ENCODE results near the gene EYA4.
"Not testable (repeated sequence)": the region's sequence is repeated elsewhere in the genome, so short reads cannot be mapped to it uniquely, and the experiment has no call there.

EYA4 gene

DNA sequence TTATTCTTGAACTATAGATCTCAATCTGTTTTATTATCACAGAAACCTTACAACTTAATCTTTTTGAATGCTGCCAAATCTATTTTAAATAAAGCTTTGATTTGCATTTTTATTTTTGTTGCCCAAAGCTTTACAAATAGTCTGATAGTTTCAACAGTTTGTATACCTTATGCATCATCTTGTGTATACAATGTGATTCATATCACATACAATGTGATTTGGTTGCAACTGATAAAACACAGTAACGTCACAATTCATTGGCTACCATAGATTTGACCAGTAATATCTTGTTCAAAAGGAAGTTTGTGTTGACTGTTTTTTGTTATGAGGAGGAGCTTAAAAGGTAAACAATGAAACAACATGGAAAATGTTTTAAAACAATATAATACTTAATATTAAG, 110.9 kb downstream of the EYA4 start:
- DNase-seq (ENCODE audit: low read depth): no peak

DNA sequence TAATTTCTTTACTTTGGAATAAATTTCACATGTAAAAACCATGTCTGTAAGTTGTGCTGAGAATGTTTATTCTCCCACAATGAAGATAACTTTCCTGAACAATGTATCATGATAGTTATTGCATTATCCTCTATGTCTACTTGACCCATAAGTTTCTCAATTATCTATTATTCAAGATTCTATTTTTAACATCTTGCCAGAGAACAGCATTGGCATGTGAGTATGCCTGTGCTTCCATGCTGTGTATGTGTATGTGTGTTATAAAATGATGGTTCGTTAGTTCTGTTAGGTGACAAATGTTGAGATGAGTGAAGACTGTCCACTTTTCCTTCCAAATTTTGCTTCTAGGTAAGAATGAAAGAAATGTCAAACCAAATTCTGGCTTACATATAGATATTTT, 111.9 kb downstream of the EYA4 start:
- DNase-seq (ENCODE audit: low read depth): no peak

DNA sequence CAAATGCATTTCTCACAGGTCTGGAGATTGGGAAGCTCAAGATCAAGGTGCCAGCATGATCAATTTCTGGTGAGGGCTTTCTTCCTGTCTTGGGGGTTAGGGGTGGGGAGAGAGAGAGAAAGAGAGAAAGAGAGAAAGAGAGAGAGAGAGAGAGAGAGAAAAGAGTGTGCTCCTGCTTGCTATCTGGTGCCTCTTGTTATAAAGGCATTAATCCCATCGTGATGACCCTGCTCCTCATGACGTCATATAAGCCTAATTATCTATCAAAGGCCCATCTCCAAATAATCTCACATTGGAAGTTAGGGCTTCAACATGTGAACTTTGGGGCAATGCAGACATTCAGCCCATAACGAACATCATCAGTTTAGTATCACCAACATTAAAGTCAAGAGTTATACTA, 114.8 kb downstream of the EYA4 start:
- DNase-seq (ENCODE audit: low read depth): no peak

DNA sequence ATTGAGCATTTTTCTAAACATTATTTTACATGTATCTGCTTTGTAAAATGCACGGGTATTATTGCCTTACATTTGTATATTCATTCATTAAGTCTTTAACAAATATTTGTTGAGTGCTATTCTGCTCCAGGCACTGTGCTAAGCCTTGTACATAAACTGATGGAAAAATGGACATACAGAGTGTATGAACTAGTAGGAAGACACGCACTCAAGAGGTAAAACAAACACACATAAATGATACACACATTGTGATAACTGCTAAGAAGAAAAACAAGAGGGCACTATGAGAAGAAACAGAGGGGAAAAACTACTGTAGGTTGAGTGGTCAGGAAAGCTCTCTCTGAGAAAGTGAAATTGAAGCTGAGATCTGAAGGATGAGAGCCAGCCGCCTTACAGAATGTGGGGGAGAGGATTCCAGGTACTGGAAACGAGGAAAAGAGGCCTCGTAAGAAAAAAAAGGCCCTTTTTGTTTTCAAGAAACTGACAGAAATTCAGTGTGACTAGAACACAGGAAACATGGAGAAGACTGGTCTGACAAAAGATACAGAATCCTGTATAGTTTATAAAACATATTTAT, 117.5 kb downstream of the EYA4 start:
- DNase-seq (ENCODE audit: low read depth): no peak

DNA sequence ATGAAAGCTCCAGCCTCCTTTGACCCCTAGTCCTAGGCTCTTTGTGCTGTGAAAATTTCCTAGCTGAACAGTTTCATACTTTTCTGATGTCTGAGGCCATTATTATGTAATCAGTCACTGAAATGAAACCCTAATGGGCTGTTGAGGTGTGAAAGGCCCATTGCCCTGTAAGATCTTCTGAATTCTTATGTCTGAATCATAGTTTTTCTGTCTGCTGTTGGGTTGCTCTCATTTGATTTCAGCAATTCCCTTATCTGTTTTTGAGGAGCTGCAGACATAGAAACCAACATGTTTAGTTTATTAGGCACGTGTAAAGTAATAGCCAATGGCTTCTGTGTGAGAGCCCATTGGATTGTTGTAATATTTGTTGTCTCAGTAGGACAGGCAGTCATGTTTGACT, 118.1 kb downstream of the EYA4 start:
- DNase-seq (ENCODE audit: low read depth): peak; percentile 31

DNA sequence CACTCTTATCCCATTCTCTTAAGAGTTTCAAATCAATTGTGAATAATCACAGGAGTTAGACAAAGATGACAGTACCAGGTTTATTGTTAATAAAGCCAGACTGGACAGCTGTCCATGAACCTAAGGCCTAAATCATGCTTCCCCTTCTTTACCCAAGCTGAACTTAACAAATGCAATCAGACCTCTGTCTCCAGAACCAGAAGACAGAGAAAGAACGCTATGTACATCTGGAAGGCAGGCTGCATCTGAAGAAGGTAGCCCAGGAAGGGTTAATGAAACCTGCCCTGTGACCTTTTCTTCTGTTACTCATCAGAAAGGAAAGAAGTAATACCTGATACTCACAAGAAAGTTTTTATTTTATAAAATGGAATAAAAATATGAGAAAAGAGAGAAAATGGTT, 118.6 kb downstream of the EYA4 start:
- no peak for DNase-seq (ENCODE audit: low read depth)

DNA sequence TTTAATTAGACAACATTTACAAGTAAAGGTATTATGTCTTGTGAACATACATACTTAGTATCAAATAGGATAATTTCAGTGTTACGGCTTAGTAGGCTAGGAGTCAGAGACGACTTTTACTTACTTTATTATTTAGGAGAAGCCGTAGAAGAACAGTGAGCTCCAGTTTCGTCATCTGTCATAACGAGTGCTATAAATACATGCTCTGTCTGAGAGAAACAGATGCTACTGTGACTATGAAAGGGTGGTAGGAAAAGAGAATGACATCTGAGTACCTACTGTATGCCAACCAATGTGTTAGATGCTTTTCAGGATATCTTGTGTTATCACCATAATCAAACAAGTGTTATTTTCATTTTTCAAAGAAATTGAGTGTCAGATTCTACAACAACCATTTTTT, 119.0 kb downstream of the EYA4 start:
- no peak for DNase-seq (ENCODE audit: low read depth)

DNA sequence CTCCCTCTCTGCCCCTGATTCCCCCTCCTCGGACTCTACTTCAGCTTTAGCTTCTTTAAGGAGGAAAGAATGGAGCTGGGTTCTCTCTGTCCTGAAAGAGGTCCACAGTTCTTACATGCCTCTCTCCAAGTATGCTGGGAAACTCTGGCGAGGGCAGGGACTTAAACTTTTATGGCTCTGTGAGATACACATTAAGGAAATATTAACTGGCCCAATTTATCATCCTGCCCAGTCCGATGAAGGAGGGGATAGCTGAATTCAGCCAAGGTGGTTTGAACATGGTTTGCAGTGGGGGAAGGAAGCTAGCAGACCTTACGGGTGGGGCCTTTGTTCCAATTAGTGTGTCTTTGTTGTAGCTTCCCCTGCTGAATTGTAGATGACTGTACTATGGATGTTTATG, 121.7 kb downstream of the EYA4 start:
- DNase-seq (ENCODE audit: low read depth): no peak

DNA sequence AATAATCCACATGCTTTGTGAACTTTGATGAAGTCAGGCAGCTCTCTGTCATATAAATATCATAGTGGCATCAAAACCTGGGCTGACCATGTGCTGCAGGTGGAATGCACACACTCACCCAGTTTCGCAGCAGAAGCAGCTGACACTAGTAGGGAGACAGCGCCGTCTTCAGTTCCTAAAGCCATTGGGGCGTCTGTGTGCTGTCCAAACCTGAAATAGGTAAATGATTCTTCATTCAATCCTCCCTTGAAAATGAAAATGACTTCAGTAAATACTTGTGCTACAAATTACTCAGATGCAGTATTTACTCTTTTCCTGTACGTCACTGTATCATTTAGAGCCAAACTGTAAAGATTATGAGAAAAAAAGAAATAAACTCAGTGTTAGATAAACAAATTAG, 127.5 kb downstream of the EYA4 start:
- DNase-seq (ENCODE audit: low read depth): no peak

DNA sequence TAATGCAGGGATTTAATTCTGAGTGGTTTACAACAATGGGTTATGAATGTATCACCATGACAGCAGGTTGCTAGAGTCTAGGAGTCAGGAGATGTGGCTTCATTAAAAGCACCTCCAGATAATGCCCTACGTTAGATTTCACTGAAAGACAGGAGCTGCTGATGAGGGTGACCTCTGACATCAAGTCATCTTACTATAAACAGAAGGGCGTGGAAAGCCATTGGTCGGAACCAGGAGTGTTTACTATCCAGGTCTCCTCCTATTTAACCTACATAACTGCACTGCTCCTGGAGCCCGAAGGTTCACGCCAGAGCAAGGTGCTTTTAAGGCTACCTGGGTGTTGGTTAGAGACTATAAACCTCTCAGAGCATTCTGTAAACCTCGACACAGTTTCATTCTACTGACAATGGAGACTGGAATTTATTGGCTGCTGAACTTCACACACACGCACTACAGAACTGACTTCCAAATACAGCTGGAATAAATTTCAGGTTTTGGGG, 128.7 kb downstream of the EYA4 start:
- no peak for DNase-seq (ENCODE audit: low read depth)

DNA sequence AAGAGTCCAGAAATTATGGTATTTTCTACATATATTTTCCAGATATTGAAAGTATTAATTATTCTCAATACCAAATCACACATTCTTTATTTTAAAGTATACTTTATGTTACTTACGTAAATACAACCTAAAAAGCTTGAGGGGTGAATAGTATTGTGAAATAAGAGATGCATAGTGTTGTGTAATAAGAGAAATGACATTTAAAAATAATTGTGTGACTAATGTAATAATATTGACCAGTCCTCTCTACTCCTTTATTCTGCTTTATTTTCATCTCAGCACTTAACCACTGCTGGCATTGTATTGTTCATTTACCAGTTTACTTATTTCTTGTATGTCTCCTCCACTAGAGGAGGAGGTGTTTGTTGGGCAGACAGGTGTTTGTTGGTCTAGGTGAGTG, 135.6 kb downstream of the EYA4 start:
- DNase-seq (ENCODE audit: low read depth): no peak

DNA sequence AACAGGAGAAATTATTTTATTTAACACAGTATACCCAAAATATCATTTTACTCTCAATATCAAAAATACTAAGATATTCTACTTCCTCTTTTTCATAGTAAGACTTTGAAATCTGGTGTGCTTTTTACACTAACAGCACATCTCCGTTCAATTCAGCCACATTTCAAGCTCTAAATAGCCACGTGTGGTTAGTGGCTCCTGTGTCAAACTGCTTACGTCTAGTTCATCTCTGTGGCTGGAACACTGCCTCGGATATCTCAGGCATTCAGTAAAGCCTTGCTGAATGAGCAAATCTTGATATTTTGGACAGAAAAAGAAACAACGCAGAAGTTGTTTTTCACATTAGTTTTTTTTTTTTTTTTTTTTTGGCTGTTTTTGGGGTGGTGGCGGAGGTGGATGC, 136.1 kb downstream of the EYA4 start:
- no peak for DNase-seq (ENCODE audit: low read depth)

DNA sequence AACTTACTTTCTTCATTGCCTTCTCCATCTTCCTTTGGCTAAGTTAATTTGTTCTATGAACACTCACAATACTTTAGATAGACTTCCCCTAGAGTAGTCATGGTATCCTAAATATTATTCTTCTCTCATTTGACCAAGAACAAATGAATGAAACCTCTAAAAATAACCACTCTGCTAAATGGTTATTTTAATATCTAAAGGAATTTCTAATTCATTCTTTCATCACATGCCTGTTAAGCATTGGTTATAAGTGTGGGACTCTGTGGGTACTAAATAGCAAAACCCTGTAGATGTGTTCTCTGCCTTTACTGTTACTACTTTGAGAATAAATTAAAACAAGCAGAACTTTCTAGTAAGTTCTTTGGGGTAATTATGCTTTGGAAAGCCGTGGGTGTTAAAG, 138.9 kb downstream of the EYA4 start:
- no peak for DNase-seq (ENCODE audit: low read depth)

DNA sequence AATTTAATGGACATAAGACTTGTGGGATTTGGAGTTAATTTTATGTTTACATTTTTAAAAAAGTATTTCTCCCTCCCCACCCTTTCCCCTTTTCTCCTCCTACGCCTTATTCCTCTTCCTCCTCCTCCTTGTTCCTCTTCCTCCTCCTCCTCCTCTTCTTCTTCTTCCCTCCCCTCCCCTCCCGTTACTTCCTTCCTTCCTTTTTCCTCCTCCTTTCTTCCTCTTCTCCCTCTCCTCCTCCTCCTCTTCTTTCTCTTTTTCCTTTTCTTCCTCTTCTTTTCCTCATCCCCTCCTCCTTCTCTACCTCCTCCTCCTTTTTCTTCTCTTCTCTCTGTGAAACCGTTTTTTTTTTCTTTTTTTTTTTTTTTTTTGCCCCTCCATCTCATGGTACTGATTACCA, 139.6 kb downstream of the EYA4 start:
- no peak for DNase-seq (ENCODE audit: low read depth)

DNA sequence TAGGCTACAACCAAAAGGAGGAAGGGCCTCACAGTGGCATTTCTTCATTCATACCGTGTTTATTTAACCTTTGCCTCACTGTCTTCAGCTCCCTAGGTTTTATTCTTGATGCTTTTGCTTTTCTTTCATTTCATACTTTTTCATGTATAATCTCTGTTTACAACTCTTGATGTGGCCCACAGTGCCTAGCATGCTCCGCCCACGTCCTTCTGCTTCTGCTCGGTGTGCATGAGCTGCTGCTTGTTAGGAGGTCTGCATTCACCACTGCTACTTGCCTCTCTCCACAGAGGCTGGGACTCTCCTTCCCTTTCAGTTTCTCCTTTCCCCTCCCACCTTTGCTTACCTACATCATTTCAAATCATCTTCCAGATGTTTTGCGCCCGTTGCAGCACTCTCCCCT, 147.6 kb downstream of the EYA4 start:
- DNase-seq (ENCODE audit: low read depth): no peak

DNA sequence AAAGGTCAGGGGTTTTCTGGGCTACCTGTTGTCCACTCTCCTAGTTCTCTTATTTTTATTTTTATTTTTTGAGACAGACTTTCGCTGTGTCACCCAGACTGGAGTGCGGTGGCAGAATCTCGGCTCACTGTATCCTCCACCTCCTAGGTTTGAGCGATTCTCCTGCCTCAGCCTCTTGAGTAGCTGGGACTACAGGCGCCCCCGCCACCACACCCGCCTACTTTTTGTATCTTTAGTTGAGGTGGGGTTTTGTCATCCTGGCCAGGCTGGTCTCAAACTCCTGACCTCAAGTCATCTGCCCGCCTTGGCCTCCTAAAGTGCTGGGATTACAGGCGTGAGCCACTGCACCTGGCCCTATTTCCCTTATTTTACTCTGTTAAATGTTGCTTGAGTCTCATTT, 149.0 kb downstream of the EYA4 start:
- DNase-seq (ENCODE audit: low read depth): no peak

DNA sequence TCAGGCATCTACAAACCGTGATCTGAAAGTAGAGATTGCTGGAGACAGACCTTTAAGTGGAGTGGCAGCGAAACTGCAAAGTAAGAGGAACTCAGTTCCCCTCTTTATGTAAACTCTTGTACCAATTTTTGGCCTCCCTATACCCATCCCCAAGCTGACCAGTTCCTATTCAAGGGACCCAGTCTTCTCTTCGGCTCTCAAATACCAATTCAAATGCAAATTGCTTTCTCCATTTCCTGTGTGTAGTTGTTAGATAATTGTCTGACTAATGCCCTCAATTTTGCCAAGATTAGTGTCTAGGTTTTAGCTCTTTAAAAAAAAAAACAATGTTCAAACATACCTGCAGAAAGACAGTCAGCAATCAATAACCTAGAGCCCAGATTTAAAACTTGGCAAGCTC, 150.9 kb downstream of the EYA4 start:
- DNase-seq (ENCODE audit: low read depth): no peak

DNA sequence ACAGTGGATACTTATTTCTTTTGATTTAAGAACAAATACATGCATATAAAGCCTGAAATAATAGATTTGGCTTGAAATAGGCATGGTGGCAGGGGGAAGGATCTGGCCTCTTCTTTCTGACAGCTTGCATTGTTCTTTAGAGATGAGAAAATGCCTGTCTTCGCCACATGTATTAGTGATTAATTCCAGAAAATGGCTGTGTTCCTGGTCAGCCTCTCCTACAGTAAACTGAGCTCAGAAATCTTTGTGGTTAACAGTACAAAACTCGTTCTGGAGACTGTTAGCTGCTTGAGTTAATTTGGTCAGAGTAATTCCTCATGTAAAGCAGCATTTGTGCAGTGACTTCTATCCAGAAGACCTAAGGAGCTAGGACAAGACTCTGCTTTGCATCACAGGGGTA, 151.5 kb downstream of the EYA4 start:
- DNase-seq (ENCODE audit: low read depth): no peak

DNA sequence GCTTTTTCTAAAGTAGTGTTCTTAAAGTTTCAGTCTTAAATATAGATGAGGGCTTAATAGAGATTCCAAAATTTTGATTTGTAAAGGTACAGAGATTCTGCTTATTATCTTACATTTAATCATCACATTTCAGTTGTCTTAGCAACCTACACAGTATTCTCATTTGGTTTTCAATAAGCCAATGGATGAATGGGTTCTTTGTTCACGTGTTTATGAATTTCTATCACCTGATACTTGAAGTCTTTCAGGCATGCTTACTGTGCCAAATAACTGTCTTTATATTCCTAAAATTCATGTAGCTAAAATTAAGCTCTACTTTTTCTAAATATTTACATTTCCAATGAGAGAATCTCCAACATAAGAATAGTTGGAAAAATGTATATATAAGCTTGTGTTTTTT, 152.7 kb downstream of the EYA4 start:
- DNase-seq (ENCODE audit: low read depth): no peak

DNA sequence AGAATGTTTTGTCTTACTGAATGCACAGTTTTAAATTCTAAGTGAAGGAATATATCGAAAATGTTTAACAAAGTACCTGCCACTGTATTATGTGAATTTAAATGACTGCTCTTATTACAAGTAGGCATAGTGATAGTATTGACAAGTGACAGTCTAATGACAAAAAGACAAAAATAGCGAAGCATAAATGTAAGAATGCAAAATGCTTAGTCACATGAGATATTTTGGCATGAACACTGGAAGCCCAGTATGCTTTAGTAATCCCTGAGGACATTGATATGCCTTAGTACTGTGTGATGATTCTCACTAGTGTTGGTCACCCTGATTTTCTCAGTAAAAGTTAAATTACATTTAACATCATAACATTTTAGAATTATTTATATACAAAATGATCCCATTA, 153.5 kb downstream of the EYA4 start:
- no peak for DNase-seq (ENCODE audit: low read depth)

DNA sequence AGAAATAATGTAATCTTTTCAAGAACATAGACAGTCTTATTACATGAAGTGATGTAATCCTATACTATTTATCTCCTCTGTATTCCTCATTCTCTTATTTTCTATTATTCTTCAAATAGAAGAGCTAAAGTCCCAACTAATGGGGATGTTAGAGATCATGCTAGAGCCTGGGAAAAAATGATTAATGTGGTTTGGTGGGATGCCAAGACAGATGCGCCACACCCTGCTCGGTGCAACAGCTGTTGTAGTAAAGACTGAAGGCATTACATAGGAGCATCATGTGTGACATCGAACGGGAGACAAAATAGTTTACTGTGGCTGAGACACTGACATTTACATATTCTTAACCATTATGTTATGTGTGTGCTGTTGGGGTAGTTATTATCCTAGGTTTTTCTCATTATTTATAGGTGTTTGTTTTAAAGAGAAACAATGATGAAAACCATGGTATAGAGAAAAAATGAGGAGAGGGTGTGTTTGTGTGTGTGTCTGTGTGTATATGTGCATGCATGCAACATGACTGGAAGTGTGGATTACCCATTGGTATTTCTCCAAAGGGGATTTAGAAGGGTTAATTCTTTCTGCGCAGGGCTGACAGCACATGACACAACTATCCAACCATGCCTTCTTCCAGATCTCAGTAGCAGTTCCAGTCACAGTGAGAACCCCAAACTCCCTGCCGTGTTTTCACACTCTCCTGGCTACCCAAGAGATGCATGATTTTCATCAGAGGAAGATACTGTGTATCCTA, 155.3 kb downstream of the EYA4 start:
- DNase-seq (ENCODE audit: low read depth): peak; percentile 30

DNA sequence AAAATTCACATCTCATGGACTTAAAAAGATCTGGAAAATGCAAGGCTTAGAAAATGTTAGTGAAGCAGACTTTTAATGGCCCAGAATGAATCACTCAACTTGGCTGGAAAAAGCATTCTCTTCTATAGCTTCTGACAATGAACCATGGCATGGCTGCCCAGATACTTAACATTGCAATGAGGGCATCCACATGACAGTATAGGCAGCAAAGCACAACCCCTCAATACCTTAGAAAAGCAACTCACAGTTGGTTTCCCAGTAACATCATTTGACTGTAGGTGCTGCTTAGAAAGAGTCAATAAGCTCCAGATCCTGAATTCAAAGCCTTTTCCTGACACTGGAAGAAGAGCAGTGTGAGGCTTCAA, 155.8 kb downstream of the EYA4 start:
- DNase-seq (ENCODE audit: low read depth): no peak

DNA sequence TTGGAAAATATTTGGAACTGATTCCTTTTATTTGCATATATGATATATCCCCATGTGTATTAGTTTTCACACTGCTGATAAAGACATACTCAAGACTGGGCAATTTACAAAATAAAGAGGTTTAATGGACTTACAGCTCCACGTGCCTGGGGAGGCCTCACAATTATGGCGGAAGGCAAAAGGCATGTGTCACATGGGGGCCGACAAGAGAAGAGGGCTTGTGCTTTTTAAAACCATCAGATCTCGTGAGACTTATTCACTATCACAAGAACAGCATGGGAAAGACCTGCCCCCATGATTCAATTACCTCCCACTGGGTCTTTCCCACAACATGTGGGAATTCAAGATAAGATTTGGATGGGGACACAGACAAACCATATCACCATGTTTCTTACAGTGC, 156.4 kb downstream of the EYA4 start:
- not testable (repeated sequence) for DNase-seq (ENCODE audit: low read depth)

DNA sequence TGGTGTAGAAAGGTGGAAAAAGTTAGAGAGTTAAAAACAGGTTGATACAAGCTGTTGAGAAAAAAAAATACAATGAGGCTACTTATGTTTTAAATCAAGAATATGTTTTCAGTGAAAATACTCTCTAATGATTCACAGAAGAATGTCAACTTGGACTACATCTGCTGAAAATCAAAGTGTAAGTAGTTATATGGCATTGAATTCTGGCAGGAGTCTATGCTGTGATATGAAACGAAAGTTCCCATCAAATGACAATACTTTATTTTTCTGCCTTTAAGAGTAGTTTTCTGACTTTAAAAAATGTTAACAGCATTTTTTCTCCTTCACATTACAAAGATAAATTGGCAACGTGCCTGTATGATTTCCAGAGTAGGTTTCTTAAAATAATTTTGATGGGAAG, 158.3 kb downstream of the EYA4 start:
- DNase-seq (ENCODE audit: low read depth): no peak

Data from iris pigment epithelial cell (primary cell).